KOPT-K1 (cell line): ENCODE measurements around the gene NUDCD3.

Source experiments
- H3K27ac ChIP-seq: fragments of 200-600 bp; sonication (generic); 2 replicates; pipeline ENCODE4 v1.5.1; 2016; ENCODE audit warnings: antibody characterized with exemption, mild to moderate bottlenecking, low read depth, low read length; ENCODE audit not compliant: poor library complexity, severe bottlenecking
- H3K36me3 ChIP-seq: fragments of 200-600 bp; sonication (generic); 2 replicates; pipeline ENCODE4 v1.5.1; 2017; ENCODE audit warnings: antibody characterized with exemption, mild to moderate bottlenecking, low read length, moderate library complexity; ENCODE audit not compliant: insufficient read depth
- H3K9me3 ChIP-seq: fragments of 200-600 bp; sonication (generic); 2 replicates; pipeline ENCODE4 v1.5.1; 2017; ENCODE audit warnings: antibody characterized with exemption, low read length, mild to moderate bottlenecking; ENCODE audit not compliant: insufficient read depth, poor library complexity, severe bottlenecking

The NUDCD3 gene

DNA sequence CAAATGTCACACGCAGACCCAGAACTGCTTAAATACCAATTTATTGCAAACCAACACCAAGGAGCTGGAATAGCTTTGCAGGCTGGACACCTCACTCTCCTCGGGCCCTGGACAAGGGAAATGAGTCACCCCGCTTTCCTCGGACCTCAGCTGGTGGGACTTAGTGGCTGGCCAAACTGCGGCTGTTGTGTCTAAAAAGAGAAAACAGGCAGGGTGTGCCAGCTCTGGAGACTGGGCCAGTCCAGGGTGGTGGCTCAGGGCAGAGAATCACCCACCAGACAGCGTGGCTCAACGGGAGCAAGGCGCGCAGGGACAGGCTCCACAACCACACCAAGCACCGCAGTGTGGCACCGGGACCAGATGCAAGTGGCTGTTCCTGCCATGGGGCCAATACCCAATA is 106.9 kb downstream of the NUDCD3 start:
- H3K27ac ChIP-seq = no peak overlapping the region
- H3K36me3 ChIP-seq = peaks cover 53% of the 10 kb centered on the region; the same call in 1 of the 2 replicates
- no peaks in the 10 kb centered on the region for H3K9me3 ChIP-seq

DNA sequence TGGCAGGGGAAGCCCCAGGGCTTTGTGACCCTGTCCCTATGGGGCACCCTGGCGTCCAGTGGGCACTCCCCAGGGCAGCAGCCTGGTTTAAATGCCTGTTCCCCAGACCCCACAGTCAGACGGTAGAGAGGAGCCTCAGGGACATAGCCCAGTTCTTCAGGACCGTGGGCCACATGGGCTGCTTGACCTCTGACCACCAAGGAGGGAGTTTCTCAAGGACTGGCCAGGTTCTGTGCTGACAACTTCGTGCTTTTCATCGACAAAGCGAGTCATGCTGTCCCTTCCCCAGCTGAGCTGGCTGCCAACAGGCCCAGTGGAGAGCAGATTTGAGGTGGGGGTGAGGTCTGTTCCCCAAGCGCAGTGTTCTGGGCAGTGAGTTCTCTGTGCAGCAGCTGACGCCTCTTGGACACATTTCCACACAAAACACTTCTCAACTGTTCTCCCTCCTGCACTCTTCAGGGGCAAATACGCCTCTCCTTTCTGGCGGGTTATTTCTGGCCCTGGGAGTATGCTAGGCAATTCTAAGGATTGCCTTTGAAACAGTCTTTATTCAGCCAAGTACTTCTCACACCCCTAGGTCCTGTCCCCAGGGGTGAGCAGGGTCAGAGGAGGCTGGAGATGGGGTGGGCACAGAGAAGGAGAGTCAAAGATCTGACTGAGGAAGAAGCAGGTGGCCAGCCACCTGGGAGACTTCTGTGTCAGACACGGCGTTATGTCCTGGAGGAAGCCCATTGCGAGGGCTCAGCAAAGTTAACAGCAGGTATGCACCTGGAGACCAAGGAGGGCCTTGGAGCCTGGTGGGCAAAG is 107.8 kb downstream of the NUDCD3 start:
- Histone ChIP-seq H3K36me3 (peaks cover 44% of the 10 kb centered on the region; the same call in 1 of the 2 replicates), H3K9me3 (no peaks in the 10 kb centered on the region), H3K27ac (no peak overlapping the region)

DNA sequence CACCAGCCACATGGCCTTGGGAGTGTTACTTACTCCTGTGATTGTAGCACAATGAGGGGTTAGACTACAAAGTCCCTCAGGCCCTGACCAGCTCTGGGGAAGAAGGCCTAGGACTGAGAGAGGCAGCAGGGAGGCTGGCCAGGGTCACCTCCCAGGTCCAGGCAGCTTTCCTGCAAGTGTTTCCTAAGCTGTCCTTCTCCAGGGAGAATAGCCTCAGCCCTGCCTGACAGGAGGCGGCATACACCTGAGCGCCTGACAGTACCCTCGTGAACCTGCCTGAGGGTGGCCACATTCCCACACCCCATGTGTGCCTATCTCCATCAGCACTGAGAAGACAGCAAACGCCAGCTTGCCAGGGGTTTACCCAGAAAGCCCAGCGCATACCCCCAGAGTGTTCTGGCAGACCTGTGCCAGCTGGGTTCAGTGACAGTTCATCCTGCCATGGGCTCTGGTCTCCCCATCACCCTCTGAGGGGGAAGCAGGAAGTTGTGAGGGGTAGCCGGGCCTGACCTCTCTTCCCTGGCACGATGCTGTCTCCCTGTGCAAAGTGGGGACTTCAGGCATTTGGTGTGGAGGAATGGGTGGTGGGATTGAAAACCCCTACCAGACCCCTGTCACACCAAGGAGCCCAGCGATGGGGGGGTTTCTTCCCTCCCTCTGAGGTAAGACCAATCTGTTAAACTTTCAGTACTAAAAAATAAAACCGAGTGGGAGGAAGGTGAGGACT is 108.8 kb downstream of the NUDCD3 start:
- Histone ChIP-seq H3K9me3 (no peaks in the 10 kb centered on the region), H3K27ac (no peak overlapping the region), H3K36me3 (peaks cover 39% of the 10 kb centered on the region; the same call in 1 of the 2 replicates)

DNA sequence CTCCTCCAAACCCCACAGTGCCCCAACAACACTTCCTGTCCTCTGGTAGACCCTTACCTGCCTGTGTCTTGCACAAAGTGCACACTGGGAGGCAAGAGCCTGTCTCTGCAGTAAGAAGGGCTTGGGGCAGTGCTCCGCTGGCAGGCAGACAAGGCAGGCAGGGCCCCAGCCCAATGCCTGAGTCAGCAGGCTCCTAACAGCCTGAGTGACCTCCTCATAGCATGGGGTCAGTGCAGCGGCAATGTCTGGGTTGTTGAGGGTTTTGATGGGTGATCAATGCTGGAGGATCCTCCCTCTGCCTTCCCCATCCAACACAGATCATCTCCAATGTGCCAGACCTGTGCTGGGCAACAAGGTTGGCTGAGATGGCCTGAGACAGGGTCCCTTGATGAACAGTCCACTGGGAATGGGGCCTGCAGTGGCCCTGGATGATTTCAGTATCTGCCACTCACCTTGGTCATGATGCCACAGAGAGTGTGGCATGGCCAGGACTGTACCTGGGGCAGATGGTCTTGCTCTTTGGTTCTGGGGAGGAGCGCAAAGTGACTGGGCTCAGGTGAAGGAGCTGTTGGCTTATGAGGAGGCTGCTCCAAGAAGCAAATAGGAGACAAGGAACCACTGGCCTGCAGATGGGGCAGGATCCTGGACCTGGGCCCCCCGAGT is 109.5 kb downstream of the NUDCD3 start:
- Histone ChIP-seq H3K27ac (no peak overlapping the region), H3K9me3 (no peaks in the 10 kb centered on the region), H3K36me3 (peaks cover 32% of the 10 kb centered on the region; the same call in 1 of the 2 replicates)

DNA sequence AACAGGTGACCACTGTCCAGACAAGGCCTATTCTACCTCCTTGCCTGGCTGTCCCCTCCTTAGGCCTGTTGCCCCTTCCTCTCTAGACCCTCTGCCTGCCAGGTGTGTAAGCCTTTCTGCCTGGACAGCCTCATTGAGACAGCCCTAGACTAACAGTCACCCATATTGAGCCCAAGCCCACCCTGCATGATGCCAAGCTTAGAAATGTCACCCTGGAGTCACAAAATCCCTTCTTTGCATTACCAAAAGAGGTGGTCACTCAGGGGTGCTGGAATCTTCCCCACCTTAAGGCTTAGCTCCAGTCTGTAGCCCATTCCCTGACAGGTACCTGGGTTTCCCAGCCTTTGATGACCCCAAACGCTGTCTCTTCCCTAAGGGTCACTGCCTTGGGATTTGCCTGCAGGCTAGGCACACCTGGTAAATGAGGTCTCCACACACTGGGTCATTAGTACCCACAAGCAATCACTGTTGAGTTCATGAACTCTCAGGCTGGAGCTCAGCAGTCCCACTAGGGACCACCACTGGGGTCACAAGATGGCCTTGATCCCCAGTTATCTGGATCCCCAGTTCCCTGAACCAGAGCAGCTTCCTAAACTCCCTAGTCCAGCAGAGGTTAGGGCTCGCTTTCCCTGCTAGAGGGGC is 110.1 kb downstream of the NUDCD3 start:
- Histone ChIP-seq H3K27ac (no peak overlapping the region), H3K36me3 (peaks cover 25% of the 10 kb centered on the region; the same call in 1 of the 2 replicates)

DNA sequence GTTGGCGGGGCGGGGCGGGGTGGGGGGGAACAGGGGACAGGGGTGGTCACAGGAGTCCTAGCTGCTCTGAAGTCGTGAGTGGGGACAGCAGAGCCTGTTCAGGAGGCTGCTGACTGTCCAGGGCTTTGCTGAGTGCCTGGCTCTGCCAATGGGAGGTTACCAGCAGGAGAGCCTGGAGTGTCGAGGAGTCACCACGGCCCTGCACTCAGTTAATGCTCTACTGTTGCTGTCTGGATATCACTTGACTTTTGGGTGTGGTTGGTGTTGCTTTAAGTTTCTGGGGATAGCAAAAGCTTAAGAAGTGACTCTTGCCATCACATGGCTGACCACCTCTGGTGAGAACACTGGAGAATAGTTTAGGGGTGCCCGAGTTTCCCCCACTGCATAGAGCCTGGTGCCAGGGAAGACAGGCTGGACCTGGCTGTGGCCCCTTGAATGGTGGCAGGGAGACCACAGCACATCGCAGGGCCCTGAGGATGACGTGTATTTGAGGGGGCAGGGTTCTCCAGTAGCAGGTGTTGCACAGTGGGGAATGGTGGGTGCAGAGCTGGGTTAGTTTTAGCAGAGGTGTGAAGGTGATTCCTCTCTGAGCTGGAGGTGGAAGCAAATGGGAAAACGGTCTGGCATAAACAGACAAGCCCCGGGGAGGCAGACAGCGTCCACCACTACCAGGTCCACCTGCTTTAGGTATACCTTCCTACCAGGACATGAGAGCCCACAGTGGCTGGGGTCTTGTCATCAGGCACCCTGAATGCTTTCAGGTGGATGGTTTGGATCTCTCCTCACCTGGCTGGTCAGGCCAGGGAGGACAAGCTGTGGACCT is 110.9 kb downstream of the NUDCD3 start:
- no peak overlapping the region for H3K27ac ChIP-seq
- no peaks in the 10 kb centered on the region for H3K9me3 ChIP-seq
- peaks cover 18% of the 10 kb centered on the region; the same call in 1 of the 2 replicates for H3K36me3 ChIP-seq

More for the DNA sequence above, 110.1 kb downstream of the NUDCD3 start:
- no peaks in the 10 kb centered on the region for H3K9me3 ChIP-seq

DNA sequence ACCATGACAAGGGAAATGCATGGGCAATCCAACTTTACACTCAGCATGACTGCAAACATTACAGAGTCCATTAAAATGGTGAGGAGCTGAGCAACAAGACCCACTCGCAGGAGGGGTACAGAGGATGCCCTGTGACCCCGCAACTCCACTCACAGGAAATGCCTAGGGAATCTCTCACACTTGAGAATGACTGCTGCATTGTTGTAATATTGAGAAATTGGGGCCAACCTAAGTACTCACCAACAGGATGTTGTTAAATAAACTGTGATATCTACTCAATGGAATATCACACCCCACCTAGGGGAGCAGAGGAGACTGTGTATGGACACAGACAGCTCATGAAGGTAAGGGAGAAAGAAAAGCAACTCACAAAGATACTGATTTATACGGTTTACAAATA is 111.7 kb downstream of the NUDCD3 start:
- H3K36me3 ChIP-seq = peaks cover 10% of the 10 kb centered on the region; the same call in 1 of the 2 replicates
- H3K9me3 ChIP-seq = no peaks in the 10 kb centered on the region
- H3K27ac ChIP-seq = no peak overlapping the region

DNA sequence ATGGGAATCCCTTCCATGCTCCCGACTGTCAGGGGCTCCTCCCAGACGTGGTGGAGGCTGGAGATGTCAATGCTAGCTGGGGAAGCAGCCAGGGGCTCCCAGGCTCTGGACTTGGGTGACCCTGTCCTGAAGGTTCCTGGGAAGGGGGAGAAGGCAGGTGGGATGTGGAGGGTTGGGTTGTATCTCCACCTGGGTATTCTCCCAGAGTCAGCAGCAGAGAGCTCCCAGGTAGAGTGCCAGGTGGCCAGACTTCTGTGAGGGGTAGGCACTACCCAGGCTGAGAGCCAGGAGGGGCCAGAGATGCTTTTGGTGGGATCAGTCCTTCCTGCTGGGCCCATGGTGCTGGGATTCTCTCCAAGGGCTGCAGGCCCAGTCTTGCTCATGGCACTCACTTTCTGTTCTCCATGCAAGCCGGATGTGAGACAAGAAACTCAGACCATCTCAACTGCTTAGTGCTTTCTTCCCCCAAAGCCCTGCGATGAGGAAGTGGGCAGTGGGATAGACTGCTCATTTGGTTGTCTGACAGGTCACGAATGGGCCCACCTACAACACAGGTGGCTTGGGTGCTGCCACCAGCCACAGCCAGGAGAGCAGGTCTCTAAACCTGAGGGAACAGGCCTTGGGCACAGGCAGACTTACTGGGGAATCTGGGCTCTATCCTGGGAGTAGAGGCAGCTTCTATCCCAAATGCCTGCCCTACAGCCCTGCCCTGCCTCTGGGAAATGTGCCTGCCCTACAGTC is 112.6 kb downstream of the NUDCD3 start:
- Histone ChIP-seq H3K27ac (no peak overlapping the region), H3K9me3 (no peaks in the 10 kb centered on the region), H3K36me3 (peaks cover 5% of the 10 kb centered on the region; the same call in 1 of the 2 replicates)

DNA sequence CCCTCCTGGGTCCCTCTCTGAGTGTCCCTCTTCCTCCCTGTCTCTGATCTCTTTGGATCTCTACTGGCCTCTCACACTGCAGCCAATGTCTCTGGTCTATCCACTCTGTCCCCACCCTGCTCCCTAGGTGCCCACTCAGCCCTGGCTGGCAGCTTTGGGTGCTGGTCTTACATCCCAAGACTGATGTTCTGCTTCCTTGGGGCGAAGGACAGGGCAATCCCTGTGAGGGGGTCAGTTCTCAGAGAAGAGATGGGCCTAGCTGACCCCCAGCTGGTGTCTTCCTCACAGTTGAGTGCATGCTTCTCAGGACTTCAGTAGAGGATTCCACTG is 113.4 kb downstream of the NUDCD3 start:
- Histone ChIP-seq H3K27ac (no peak overlapping the region), H3K36me3 (no peaks in the 10 kb centered on the region), H3K9me3 (no peaks in the 10 kb centered on the region)

DNA sequence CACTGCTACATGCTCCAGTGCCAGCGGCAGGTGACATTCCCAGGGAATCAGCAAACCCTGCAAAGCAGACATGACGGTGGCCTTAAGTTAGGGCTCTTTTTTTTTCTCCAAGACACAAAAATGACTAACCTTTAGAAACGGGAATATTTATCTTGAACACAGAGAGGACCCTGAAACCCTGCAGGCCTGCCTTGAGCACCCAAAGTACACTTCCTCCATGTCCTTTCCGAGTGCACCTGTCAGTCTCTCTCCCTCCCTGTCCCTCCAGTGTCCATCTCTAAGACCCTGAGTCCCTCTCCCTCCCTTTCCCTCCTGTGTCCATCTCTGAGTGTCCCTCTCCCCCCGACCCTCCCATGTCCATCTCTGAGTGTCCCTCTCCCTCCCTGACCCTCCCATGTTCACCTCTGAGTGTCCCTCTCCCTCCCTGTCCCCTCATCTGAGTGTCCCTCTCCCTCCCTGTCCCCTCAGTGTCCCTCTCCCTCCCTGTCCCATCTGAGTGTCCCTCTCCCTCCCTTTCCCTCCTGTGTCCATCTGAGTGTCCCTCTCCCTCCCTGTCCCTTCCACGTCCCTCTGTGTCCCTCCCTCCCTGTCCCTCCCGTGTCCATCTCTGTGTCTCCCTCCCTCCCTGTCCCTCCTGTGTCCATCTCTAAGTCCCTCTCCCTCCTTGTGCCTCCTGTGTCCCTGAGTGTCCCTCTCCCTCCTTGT is 113.9 kb downstream of the NUDCD3 start:
- Histone ChIP-seq H3K27ac (no peak overlapping the region), H3K36me3 (no peaks in the 10 kb centered on the region), H3K9me3 (no peaks in the 10 kb centered on the region)

DNA sequence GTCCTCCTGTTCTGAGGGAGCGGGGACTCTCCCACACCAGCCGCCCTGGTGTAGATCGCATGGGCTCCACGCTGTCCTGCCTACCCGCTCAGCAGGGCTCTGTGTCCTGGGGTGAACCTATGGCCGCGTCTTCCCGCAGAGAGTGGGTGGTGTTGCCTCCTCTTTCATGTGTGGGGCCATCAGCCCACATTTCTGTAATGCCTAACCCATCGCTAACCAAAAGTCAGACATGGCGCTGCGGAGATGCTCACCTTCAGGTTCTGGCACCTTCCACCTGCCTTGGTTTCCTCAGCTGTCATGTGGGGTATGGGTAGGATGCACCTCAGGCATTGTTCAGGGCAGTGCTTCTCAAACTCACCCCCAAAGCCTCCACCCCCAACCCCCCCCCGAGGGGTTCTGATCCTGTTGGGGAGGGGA is 114.5 kb downstream of the NUDCD3 start:
- Histone ChIP-seq H3K27ac (no peak overlapping the region), H3K36me3 (no peaks in the 10 kb centered on the region), H3K9me3 (no peaks in the 10 kb centered on the region)

DNA sequence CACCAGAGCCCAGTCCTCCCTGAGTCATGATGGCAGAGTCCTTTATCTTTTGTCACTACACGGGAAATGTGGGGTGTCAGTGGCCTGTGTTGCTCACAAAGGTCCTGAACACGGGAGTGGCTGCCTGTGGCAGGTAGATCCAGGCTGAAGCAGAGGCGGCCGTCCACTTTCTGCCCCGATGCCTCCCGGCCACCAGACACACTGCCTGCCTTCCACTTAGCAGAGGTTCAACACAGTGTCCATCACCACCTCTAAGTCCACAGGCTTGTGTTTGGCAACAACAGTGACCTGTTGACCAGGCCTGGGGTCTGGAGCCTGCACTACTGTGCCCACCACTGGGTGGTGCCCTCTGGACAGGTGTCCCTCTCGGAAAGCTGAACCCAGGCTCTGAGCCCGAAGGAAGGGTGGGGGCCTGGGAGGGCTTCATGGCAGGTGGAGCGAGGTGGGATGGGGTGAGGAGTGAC is 115.2 kb downstream of the NUDCD3 start:
- no peaks in the 10 kb centered on the region for H3K9me3 ChIP-seq
- H3K27ac ChIP-seq = no peak overlapping the region
- no peaks in the 10 kb centered on the region for H3K36me3 ChIP-seq
